HCT116 (cell line): ENCODE data around the gene HFE. TPM values are rescaled to one million over a fixed set of nuclear protein-coding genes. Genes with fewer than 3 reads are reported as not detected.

ENCODE experiments used
- ATAC-seq: fragments of 200-7000 bp; cut with Tn5 transposase; 2 replicates; pipeline ENCODE4 v1.9.1; 2020; ENCODE audit warnings: mild to moderate bottlenecking, moderate library complexity
- BruUV-seq: library from RNA; stranded (reverse); fragments of 400-500 nt; replicated peaks from 2 replicates; lab custom pipeline; 2021; lab: Mats Ljungman, UMichigan
- CTCF ChIA-PET: fragments of 300-600 bp; sonication (Branson Sonifier 250); formaldehyde crosslinking; loops from one replicate; lab custom pipeline; 2021; ENCODE audit warnings: antibody characterized with exemption; lab: Charles Lee
- POLR2A ChIA-PET: fragments of 300-600, 350-600 bp; sonication (Branson Sonifier 250); formaldehyde crosslinking; loops from one replicate; lab custom pipeline; 2021; ENCODE audit warnings: antibody characterized with exemption; lab: Charles Lee
- RAD21 ChIA-PET, 2 experiments: fragments of 300-600 bp; sonication (Branson Sonifier 250); formaldehyde crosslinking; loops; one replicate each; lab custom pipeline; 2023; ENCODE audit warnings: low total read pairs in 2 of 2; ENCODE audit not compliant: uncharacterized antibody in 2 of 2, unreplicated experiment in 2 of 2, low non-redundant PET in 1 of 2; lab: Charles Lee
- DNase-seq: peaks from one replicate; pipeline ENCODE4 v3.0.0-alpha.2; 2010; ENCODE audit warnings: low read depth, low spot score
- H2AFZ ChIP-seq: fragments of 200-600 bp; shearing (Covaris generic), sonication (generic); 2 replicates; pipeline ENCODE4 v1.6.1; 2017; ENCODE audit warnings: low read depth, mixed run types, mixed read lengths, antibody characterized with exemption, low read length; ENCODE audit not compliant: poor library complexity, severe bottlenecking
- H3K27ac ChIP-seq: 2 replicates; pipeline ENCODE4 v1.5.1; 2012; ENCODE audit warnings: low read depth, low read length
- H3K27me3 ChIP-seq: fragments of 200-600 bp; sonication (generic); 2 replicates; pipeline ENCODE4 v1.6.1; 2016; ENCODE audit warnings: mixed run types, low read length, mixed read lengths; ENCODE audit not compliant: insufficient read depth
- H3K36me3 ChIP-seq, 2 experiments: fragments of 200-500 bp in 1 of 2; fragments of 200-600 bp in 1 of 2; sonication (Bioruptor generic) in 1 of 2; sonication (generic) in 1 of 2; 2 replicates each; pipeline versions ENCODE4 v1.5.1 to v1.6.1; 2014 to 2016; ENCODE audit warnings: low read length in 2 of 2, inconsistent platforms in 1 of 2, mixed read lengths in 1 of 2, mixed run types in 1 of 2; ENCODE audit not compliant: insufficient read depth in 2 of 2, control insufficient read depth in 1 of 2
- H3K4me1 ChIP-seq, 2 experiments: fragments of 200-600 bp in 1 of 2; sonication (generic) in 1 of 2; 2 replicates each; pipeline versions ENCODE4 v1.5.1 to v1.6.1; 2012 to 2017; ENCODE audit warnings: low read length in 2 of 2, inconsistent platforms in 1 of 2, mild to moderate bottlenecking in 1 of 2, mixed read lengths in 1 of 2, mixed run types in 1 of 2, moderate library complexity in 1 of 2; ENCODE audit not compliant: insufficient read depth in 2 of 2, control insufficient read depth in 1 of 2
- H3K4me2 ChIP-seq: fragments of 200-600 bp; sonication (generic); 2 replicates; pipeline ENCODE4 v1.6.1; 2017; ENCODE audit warnings: mixed run types, low read length, mixed read lengths
- H3K4me3 ChIP-seq, 2 experiments: fragments of 200-600 bp in 1 of 2; sonication (generic) in 1 of 2; replicated peaks in 1 of 2; 2 replicates each; pipeline ENCODE4 v1.5.1; 2011 to 2016; ENCODE audit warnings: low read length in 2 of 2, control low read depth in 1 of 2, low read depth in 1 of 2, mild to moderate bottlenecking in 1 of 2, mixed read lengths in 1 of 2, mixed run types in 1 of 2
- H3K79me2 ChIP-seq: fragments of 200-600 bp; sonication (generic); 2 replicates; pipeline ENCODE4 v1.6.1; 2017; ENCODE audit warnings: mild to moderate bottlenecking, mixed run types, low read length, moderate library complexity, mixed read lengths; ENCODE audit not compliant: insufficient read depth
- H3K9ac ChIP-seq: fragments of 200-600 bp; sonication (generic); 2 replicates; pipeline ENCODE4 v1.6.1; 2016; ENCODE audit warnings: low read length, mixed read lengths
- H3K9me2 ChIP-seq: fragments of 200-600 bp; sonication (generic), shearing (Covaris generic); 2 replicates; pipeline ENCODE4 v1.6.1; 2017; ENCODE audit warnings: mixed run types, mild to moderate bottlenecking, moderate library complexity; ENCODE audit not compliant: insufficient read depth
- H3K9me3 ChIP-seq, 2 experiments: fragments of 200-500 bp in 1 of 2; fragments of 200-600 bp in 1 of 2; sonication (Bioruptor generic) in 1 of 2; sonication (generic) in 1 of 2; 2 replicates each; pipeline ENCODE4 v1.6.1; 2014 to 2017; ENCODE audit warnings: low read length in 2 of 2, mixed read lengths in 2 of 2, inconsistent platforms in 1 of 2, low read depth in 1 of 2, mild to moderate bottlenecking in 1 of 2, mixed run types in 1 of 2, moderate library complexity in 1 of 2; ENCODE audit not compliant: control insufficient read depth in 1 of 2, insufficient read depth in 1 of 2
- H4K20me1 ChIP-seq: fragments of 200-600 bp; sonication (generic), shearing (Covaris generic); 2 replicates; pipeline ENCODE4 v1.6.1; 2017; ENCODE audit warnings: mixed run types, mild to moderate bottlenecking, moderate library complexity; ENCODE audit not compliant: insufficient read depth
- CEBPB ChIP-seq: IDR thresholded peaks from 2 replicates; pipeline ENCODE4 v1.6.1; 2012; ENCODE audit warnings: low read depth
- ELF1 ChIP-seq: IDR thresholded peaks from 2 replicates; pipeline ENCODE4 v1.6.1; 2012; ENCODE audit warnings: low read depth, borderline replicate concordance
- EZH2 ChIP-seq: fragments of 200-600 bp; sonication (generic); IDR thresholded peaks from 2 replicates; pipeline ENCODE4 v1.6.1; 2017; ENCODE audit warnings: antibody characterized with exemption, mixed run types
- SIN3A ChIP-seq: IDR thresholded peaks from 2 replicates; pipeline ENCODE4 v1.6.1; 2012; ENCODE audit warnings: low read depth
- TCF7L2 ChIP-seq: IDR thresholded peaks from 2 replicates; pipeline ENCODE4 v1.7.0; 2011; ENCODE audit warnings: borderline replicate concordance, inconsistent platforms; ENCODE audit not compliant: insufficient read depth, insufficient read length; ENCODE audit errors: extremely low read depth
- ZFX ChIP-seq: fragments of 450-650 bp; IDR thresholded peaks from 2 replicates; pipeline ENCODE4 v1.6.1; 2017
- intact Hi-C: fragments of 100-400 bp; cut with micrococcal nuclease; formaldehyde crosslinking; loops from 2 replicates; pipeline ENCODE4 v1.10.0; 2022
- total RNA-seq: library from RNA; stranded (reverse); gene quantifications from one replicate; pipeline ENCODE4 v1.2.1, GENCODE V29; 2021; ENCODE audit not compliant: unreplicated experiment

HFE gene
- total RNA-seq, 1 experiment from 2014 or later: 9.8 TPM

GRCh38 chr6:26115226-26115625 is 28.0 kb downstream of the HFE start:
- ChIA-PET CTCF (no interaction called here), RAD21 (interaction anchor here in 1 of 2 experiments (0.6 kb wide), 1 partner anchor 92 kb away, joined by 3 read pairs; no protein-coding TSS in a partner anchor), POLR2A (interaction anchor here (2.2 to 3.6 kb wide), 2 partner anchors 8 to 11 kb away, joined by 7 to 20 read pairs; a partner anchor contains a TSS)
- Histone ChIP-seq H4K20me1 (no peaks in the 10 kb centered on the region), H3K4me1 (peaks cover 17 to 20% of the 10 kb centered on the region in 2 experiments), H3K9me3 (no peaks in the 10 kb centered on the region), H3K4me2 (no peak overlapping the region), H3K9me2 (no peaks in the 10 kb centered on the region), H3K36me3 (no peaks in the 10 kb centered on the region), H2AFZ (peak overlapping the region; percentile 67), H3K27ac (no peak overlapping the region), H3K27me3 (no peaks in the 10 kb centered on the region), H3K79me2 (no peaks in the 10 kb centered on the region), H3K4me3 (no peak overlapping the region), H3K9ac (no peak overlapping the region)
- intact Hi-C loops: no loop called here
- ATAC-seq (no peak), DNase-seq (no peak)
- no TSS peak for BruUV-seq
- TF ChIP-seq TCF7L2 (no peak), ZFX (no peak), CEBPB (no peak), SIN3A (no peak), ELF1 (no peak)

- DNase-seq (no peak), ATAC-seq (no peak)
- no peak for TF ChIP-seq EZH2
- no peak overlapping the region for H3K4me3 ChIP-seq
- H3K79me2 ChIP-seq: no peaks in the 10 kb centered on the region
- H3K9me2 ChIP-seq: no peaks in the 10 kb centered on the region
- no peaks in the 10 kb centered on the region for H3K27me3 ChIP-seq
- peaks cover 28 to 30% of the 10 kb centered on the region in 2 experiments for H3K4me1 ChIP-seq
- no peaks in the 10 kb centered on the region for H4K20me1 ChIP-seq
- POLR2A ChIA-PET: interaction anchor here (1.1 kb wide), 2 partner anchors 12 to 29 kb away, joined by 3 to 5 read pairs; partner anchors contain the start of gene HFE
- no peaks in the 10 kb centered on the region for H3K36me3 ChIP-seq
- CTCF ChIA-PET: no interaction called here
- RAD21 ChIA-PET: no interaction called here
- no peak overlapping the region for H3K27ac ChIP-seq
- intact Hi-C loops: no loop called here
- no peak overlapping the region for H2AFZ ChIP-seq
- no TSS peak for BruUV-seq
- H3K4me2 ChIP-seq: no peak overlapping the region
- no peaks in the 10 kb centered on the region for H3K9me3 ChIP-seq
- no peak overlapping the region for H3K9ac ChIP-seq
Measured at GRCh38 chr6:26116267-26116666, 29.0 kb downstream of the HFE start.
